Cardiac ventricle fibroblast (primary cell): ENCODE results near the gene FRMPD1. TPM values are rescaled to one million over a fixed set of nuclear protein-coding genes. Genes with fewer than 3 reads are reported as not detected.

ENCODE experiments used
- total RNA-seq: library from RNA; depleted of rRNA; stranded (reverse); fragments of >200 nt; gene quantifications from 2 replicates; pipeline ENCODE4 v1.2.3, GENCODE V29; 2015

The FRMPD1 gene, protein sequence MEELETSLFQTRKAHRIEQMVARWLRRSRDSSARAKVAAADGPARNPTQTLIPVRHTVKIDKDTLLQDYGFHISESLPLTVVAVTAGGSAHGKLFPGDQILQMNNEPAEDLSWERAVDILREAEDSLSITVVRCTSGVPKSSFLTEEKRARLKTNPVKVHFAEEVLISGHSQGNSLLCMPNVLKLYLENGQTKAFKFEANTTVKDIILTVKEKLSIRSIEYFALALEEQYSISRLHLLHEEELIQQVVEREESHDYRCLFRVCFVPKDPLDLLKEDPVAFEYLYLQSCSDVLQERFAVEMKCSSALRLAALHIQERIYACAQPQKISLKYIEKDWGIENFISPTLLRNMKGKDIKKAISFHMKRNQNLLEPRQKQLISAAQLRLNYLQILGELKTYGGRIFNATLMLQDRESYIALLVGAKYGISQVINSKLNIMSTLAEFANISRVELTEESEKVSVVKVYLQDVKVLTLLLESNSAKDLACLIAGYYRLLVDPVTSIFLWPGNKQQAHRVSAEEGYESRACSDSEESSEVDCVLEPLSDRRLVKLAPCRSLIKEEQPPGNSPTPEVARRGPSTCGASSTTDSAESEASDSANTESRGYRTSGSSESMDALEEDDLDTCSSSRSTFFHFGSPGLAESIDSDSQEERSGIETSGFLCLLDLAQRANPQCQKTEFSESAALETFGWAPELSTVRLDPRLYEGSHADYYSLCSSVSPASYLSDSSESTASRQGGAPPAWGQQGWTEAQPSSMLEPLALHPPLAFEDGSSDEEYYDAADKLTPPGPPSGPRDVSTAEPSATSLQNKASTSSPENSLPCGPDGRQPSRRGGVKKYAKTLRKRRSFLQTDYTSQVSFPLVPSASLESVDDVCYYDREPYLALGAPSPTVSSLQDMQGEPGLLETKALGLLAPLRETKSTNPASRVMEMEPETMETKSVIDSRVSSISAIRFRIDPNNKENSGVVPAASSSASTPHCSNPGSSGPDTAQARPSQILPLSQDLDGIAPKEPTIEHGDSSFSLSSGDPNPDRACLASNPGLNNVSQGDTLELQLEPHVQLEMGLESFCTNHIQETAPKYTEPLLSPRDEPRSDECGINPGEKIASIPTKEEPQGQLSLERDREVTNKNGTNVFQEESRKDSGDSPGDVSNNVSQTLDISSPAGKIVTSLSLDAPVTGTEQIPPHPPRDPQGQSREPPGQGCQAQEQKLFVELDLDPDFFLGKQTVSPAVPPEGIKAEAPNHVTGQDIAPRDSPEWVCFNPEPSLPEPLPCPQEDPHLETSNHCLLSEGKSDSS (N-terminal part only)
- not detected in 2 replicates for total RNA-seq

DNA sequence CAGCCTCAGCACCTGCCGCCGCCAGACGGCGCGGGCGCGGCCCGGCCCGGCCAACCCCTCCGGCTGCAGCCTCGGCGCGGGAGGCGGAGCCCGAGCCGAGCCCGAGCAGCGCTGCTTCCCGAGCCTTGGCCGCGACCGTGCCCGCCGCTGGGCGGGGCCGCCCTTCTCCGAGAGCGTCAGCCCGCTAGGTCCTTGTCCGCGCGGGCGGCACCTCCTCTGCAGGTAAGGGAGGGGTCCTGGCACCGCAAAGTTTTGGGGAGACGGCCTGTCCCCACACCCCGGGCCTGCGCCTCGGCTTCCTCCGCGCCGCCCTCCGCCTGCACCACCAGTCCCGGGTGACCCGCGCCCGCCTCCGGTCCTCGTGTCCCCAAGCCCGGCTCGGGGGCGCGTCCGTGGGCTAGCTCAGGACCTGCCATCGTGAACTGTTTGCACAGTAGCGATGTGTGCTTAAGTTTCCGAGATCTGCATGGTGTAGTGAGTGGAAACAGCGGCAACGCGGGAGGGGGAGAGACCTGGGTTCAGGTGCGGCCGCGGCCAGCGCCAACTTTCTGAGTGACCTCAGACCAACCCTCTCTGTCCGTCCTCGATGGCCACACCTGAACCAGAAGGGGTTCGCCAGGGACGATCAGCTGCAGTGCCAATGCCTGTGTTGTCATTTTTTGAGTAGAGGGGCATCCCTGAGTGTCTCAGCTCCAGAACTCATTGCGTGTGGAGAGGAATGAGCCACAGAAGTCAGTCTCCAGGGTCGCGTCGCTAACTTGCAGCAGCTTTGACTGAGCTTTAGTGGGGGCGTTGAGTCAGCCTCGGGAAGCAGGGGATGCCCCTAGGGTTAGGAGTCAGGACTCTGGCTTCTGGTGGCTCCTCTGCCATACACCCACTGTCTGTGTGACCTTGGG lies at the start of gene FRMPD1:
TSS of gene FRMPD1 (plus strand) at position 82 of the 896 bp plus-strand sequence. CDS start 41,688 bp downstream, outside the sequence.

DNA sequence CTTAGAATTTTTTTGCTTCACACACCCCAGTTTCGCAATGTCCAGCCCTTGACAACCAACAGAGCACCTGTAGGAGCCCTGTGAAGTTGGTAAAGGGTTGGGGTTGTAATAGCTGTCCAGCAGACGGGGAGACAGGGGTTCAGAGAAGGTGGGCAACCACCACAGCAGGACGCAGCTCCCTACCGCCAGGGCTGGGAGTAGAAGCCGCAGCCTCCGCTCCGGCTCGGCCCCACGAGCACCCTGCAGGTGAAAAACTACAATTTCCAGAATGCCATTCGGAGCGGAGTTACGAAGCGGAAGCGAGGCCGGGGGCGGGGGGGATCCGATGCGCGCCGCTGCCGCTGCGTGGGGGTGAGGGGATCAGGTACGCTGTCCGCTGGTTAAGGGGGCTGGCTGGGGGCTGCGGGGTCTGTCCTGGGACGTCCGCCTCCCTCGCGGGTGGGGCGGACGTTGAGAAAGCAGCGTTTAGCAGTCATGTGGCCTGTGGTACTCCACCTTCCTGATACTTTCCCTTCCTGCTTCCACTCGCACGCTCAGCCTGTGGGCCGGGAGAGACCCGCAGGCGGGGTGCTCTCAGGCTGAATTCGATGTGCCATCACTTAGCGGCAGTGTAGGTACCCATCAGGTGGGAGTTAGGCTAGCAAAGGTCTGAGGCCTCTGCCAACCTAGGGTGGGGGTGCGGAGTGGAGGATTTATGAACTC lies 102.9 kb downstream of the FRMPD1 start, which contains the start of gene TRMT10B:
TSS of gene TRMT10B (plus strand) at position 317 of the 702 bp plus-strand sequence. CDS start 8,127 bp downstream, outside the sequence.

DNA sequence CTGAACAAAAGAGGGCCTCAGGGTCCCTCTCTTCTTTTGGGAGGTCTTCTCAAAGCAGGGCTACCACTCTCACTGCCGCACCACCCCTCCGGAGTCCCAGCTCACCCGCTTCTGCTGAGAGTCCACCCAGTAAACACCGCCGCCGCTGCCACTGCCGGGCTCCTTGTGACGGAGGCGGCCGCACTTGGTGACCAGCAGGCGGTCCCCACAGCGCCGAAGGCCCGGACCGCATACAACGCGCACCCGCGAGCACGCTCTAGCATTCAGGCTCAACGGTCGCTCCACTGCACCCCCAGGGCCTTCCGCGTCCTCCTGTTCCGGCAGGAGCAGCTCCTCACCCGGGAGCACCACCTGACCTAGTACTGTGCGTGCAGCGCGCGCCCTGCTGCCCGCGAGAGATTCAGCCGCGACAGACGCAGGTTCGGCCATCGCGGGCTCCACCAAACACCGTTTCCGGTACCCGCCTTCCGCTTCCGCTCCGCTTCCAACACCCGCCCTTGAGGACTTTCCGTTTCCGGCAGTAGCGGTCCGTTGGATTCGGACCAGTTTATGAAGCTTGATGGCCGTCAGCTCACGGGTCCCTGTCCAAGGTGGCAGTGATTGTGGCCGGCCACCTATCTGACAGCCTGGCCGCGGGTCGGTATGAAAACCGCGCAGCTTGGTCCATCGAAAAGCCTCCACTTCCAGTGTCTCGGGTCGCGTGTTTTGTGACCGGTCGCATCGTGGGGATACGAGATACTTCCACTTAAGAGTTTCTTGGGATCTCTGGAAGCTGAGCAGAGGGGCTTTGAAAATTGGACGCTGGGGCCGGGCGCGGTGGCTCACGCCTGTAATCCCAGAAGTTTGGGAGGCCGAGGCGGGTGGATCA lies 134.1 kb downstream of the FRMPD1 start, which contains the start of gene EXOSC3:
TSS of gene EXOSC3 (minus strand) at position 449 of the 868 bp plus-strand sequence. CDS start at position 429, 20 bp downstream.

Other genes with a start within 250 kb of the FRMPD1 start
- gene GRHPR, start 228.3 kb upstream of the FRMPD1 start, total RNA-seq: 114 and 148 TPM in 2 replicates
- 4.2 and 6.2 TPM in 2 replicates for gene ZBTB5, start 185.5 kb upstream of the FRMPD1 start, total RNA-seq
- gene POLR1E, start 165.0 kb upstream of the FRMPD1 start, total RNA-seq: 25.9 and 30.3 TPM in 2 replicates
- 4.7 and 5.2 TPM in 2 replicates for gene FBXO10, start 74.6 kb upstream of the FRMPD1 start, total RNA-seq
- 58.5 and 92.3 TPM in 2 replicates for gene TOMM5, start 58.4 kb upstream of the FRMPD1 start, total RNA-seq
- 2.9 and 5.3 TPM in 2 replicates for gene TRMT10B, start 102.9 kb downstream of the FRMPD1 start, total RNA-seq
- gene EXOSC3, start 134.1 kb downstream of the FRMPD1 start, total RNA-seq: 20.8 and 35.0 TPM in 2 replicates
- 14.6 and 34.6 TPM in 2 replicates for gene DCAF10, start 149.8 kb downstream of the FRMPD1 start, total RNA-seq